Medulla oblongata (tissue), 1 donor: ENCODE measurements around the gene RNF166.

ENCODE experiments used
- DNase-seq: peaks from one replicate; pipeline ENCODE4 v3.0.0-alpha.2; 2015; ENCODE audit errors: extremely low spot score

Gene RNF166

GRCh38 chr16:88692861-88693260, 13.3 kb downstream of the RNF166 start:
- DNase-seq: no peak

GRCh38 chr16:88691924-88692560, 14.2 kb downstream of the RNF166 start:
- peak; percentile 69 for DNase-seq

- DNase-seq: no peak
Measured at GRCh38 chr16:88691129-88691813, 14.9 kb downstream of the RNF166 start.

GRCh38 chr16:88690341-88691128, 15.7 kb downstream of the RNF166 start:
- no peak for DNase-seq

- no peak for DNase-seq
Measured at GRCh38 chr16:88688013-88688778, 18.0 kb downstream of the RNF166 start.

- DNase-seq: no peak
Measured at GRCh38 chr16:88687676-88688012, 18.6 kb downstream of the RNF166 start.

GRCh38 chr16:88687254-88687576, 19.0 kb downstream of the RNF166 start:
- no peak for DNase-seq

GRCh38 chr16:88686439-88687253, 19.6 kb downstream of the RNF166 start, which contains the start of gene SNAI3:
Gene SNAI3 (minus strand): TSS chr16:88686507. CDS start chr16:88686406, 101 bp downstream.
- DNase-seq: peak; percentile 60

GRCh38 chr16:88686062-88686438, 20.2 kb downstream of the RNF166 start:
- DNase-seq: no peak

GRCh38 chr16:88685156-88686061, 20.8 kb downstream of the RNF166 start:
- no peak for DNase-seq

GRCh38 chr16:88684569-88685155, 21.5 kb downstream of the RNF166 start:
- DNase-seq: no peak

GRCh38 chr16:88681709-88682451, 24.3 kb downstream of the RNF166 start:
- peak; percentile 84 for DNase-seq

GRCh38 chr16:88681084-88681680, 25.0 kb downstream of the RNF166 start:
- no peak for DNase-seq

- DNase-seq: no peak
Measured at GRCh38 chr16:88680554-88681083, 25.6 kb downstream of the RNF166 start.

- DNase-seq: no peak
Measured at GRCh38 chr16:88678224-88678979, 27.8 kb downstream of the RNF166 start.

GRCh38 chr16:88677721-88678120, 28.5 kb downstream of the RNF166 start:
- no peak for DNase-seq

GRCh38 chr16:88676502-88677242, 29.5 kb downstream of the RNF166 start:
- no peak for DNase-seq
